ENCODE data around the gene RIPPLY2. TPM values are rescaled to one million over a fixed set of nuclear protein-coding genes. Genes with fewer than 3 reads are reported as not detected.

Gene RIPPLY2
- total and polyA plus RNA-seq, 12 donors, result 0.53 to 2.7 (median 0.83) TPM; not detected in 5

- Histone ChIP-seq H3K36me3 (replicated peaks in 1 of 2) (no peaks in the 10 kb centered on the region), H3K4me1 (replicated peaks in 1 of 2) (no peaks in the 10 kb centered on the region), H3K9me3 (replicated peaks in 1 of 3) (no peaks in the 10 kb centered on the region), H3K27ac (no peak overlapping the region), H3K4me3 (no peak overlapping the region), H3K27me3 (no peaks in the 10 kb centered on the region)
- intact Hi-C loops (cut with DNase I), result no loop called here
- DNase-seq, result no peak
- TF ChIP-seq CTCF (IDR thresholded peaks at IDR 0.05) (no peak), POLR2A (IDR thresholded peaks at IDR 0.05) (no peak)
- 49 to 59% (median 55%) methylated on average over 3 of the region's 3 CpGs for WGBS, 4 donors
These were observed 44.2 kb upstream of the RIPPLY2 start for GRCh38 chr6:83808926-83809325.

GRCh38 chr6:83812595-83812994, 40.6 kb upstream of the RIPPLY2 start:
- Histone ChIP-seq H3K27ac (no peak overlapping the region), H3K4me3 (no peak overlapping the region), H3K36me3 (replicated peaks in 1 of 2) (no peaks in the 10 kb centered on the region), H3K4me1 (replicated peaks in 1 of 2) (no peaks in the 10 kb centered on the region), H3K27me3 (no peaks in the 10 kb centered on the region), H3K9me3 (replicated peaks in 1 of 3) (no peaks in the 10 kb centered on the region)
- no peak for DNase-seq
- intact Hi-C loops (cut with DNase I), result no loop called here
- no peak for TF ChIP-seq CTCF (IDR thresholded peaks at IDR 0.05)
- TF ChIP-seq POLR2A (IDR thresholded peaks at IDR 0.05), result no peak

- H3K36me3 ChIP-seq (replicated peaks in 1 of 2), result no peaks in the 10 kb centered on the region
- no peak for DNase-seq
- no peak overlapping the region for H3K4me3 ChIP-seq
- H3K27me3 ChIP-seq, result no peaks in the 10 kb centered on the region
- 14 to 28% (median 16%) methylated on average over 2 of the region's 2 CpGs for WGBS, 4 donors
- H3K9me3 ChIP-seq (replicated peaks in 1 of 3), result no peaks in the 10 kb centered on the region
- no peaks in the 10 kb centered on the region for H3K4me1 ChIP-seq (replicated peaks in 1 of 2)
- intact Hi-C loops (cut with DNase I), result no loop called here
- TF ChIP-seq POLR2A (IDR thresholded peaks at IDR 0.05) (no peak), CTCF (IDR thresholded peaks at IDR 0.05) (no peak)
- H3K27ac ChIP-seq, result no peak overlapping the region
These were observed 37.4 kb upstream of the RIPPLY2 start for GRCh38 chr6:83815631-83816272.

- no peak for DNase-seq
- TF ChIP-seq POLR2A (IDR thresholded peaks at IDR 0.05), result no peak
- no peak for TF ChIP-seq CTCF (IDR thresholded peaks at IDR 0.05)
- 67 to 74% (median 71%) methylated on average over 3 of the region's 3 CpGs for WGBS, 4 donors
These were observed 30.5 kb upstream of the RIPPLY2 start for GRCh38 chr6:83822629-83823169.

More at GRCh38 chr6:83822629-83823169, 30.5 kb upstream of the RIPPLY2 start:
- Histone ChIP-seq H3K4me3 (no peak overlapping the region), H3K4me1 (replicated peaks in 1 of 2) (no peaks in the 10 kb centered on the region), H3K36me3 (replicated peaks in 1 of 2) (no peaks in the 10 kb centered on the region), H3K27ac (no peak overlapping the region), H3K27me3 (no peaks in the 10 kb centered on the region), H3K9me3 (replicated peaks in 1 of 3) (no peaks in the 10 kb centered on the region)
- intact Hi-C loops (cut with DNase I), result no loop called here

Measured in adrenal gland (tissue), 12 donors.